Lower leg skin (tissue), 4 donors: ENCODE measurements around the gene FAM204A. TPM values are rescaled to one million over a fixed set of nuclear protein-coding genes. Genes with fewer than 3 reads are reported as not detected.

ENCODE experiments used
- DNase-seq, 2 donors: peaks; one replicate each; pipeline ENCODE4 v3.0.0-alpha.2; 2019; ENCODE audit warnings: low spot score in 2 of 2
- H3K4me3 ChIP-seq: fragments of 200-600 bp; sonication (generic); 2 replicates; pipeline ENCODE4 v1.5.1; 2017; ENCODE audit warnings: mild to moderate bottlenecking, low read depth; ENCODE audit not compliant: poor library complexity, severe bottlenecking
- POLR2A ChIP-seq, 2 donors: fragments of 450-650 bp; IDR thresholded peaks; one replicate each; pipeline ENCODE4 v1.6.1; 2016 to 2017; ENCODE audit warnings: antibody characterized with exemption in 2 of 2, mild to moderate bottlenecking in 1 of 2, moderate library complexity in 1 of 2
- WGBS, 2 donors: methylation state at CpG; one replicate each; pipeline ENCODE4 v1.1.5; 2018; 5-methylcytosine and 5-hydroxymethylcytosine counted together
- intact Hi-C: fragments of 100-400 bp; cut with DNase I; formaldehyde crosslinking; loops from one replicate; pipeline ENCODE4 v1.15.0; 2023; ENCODE audit warnings: low total_unique reads
- total RNA-seq, 4 donors: library from RNA; depleted of rRNA; stranded (reverse); fragments of >200 nt; gene quantifications; one replicate each; pipeline ENCODE4 v1.1.0, GENCODE V29; 2016
- TF ChIP-seq, protein P1 (sequence below), 3 donors: fragments of 450-650 bp; IDR thresholded peaks; one replicate each; pipeline ENCODE4 v1.5.1; 2016; ENCODE audit warnings: antibody characterized with exemption in 3 of 3, mild to moderate bottlenecking in 3 of 3, moderate library complexity in 2 of 3

The FAM204A gene
- total RNA-seq, 4 donors from 2014 or later: 16.6 to 47.6 (median 39.3) TPM

GRCh38 chr10:118277871-118278270 lies 64.3 kb downstream of the FAM204A start:
- intact Hi-C loops: no loop called here
- DNase-seq: no peak
- 65 to 96% methylated on average over 2 of the region's 2 CpGs for WGBS, 2 donors
- no peak overlapping the region for H3K4me3 ChIP-seq
- no peak for TF ChIP-seq POLR2A (IDR thresholded peaks at IDR 0.05)
- TF ChIP-seq, protein P1, sequence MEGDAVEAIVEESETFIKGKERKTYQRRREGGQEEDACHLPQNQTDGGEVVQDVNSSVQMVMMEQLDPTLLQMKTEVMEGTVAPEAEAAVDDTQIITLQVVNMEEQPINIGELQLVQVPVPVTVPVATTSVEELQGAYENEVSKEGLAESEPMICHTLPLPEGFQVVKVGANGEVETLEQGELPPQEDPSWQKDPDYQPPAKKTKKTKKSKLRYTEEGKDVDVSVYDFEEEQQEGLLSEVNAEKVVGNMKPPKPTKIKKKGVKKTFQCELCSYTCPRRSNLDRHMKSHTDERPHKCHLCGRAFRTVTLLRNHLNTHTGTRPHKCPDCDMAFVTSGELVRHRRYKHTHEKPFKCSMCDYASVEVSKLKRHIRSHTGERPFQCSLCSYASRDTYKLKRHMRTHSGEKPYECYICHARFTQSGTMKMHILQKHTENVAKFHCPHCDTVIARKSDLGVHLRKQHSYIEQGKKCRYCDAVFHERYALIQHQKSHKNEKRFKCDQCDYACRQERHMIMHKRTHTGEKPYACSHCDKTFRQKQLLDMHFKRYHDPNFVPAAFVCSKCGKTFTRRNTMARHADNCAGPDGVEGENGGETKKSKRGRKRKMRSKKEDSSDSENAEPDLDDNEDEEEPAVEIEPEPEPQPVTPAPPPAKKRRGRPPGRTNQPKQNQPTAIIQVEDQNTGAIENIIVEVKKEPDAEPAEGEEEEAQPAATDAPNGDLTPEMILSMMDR (IDR thresholded peaks at IDR 0.05): no peak

DNA sequence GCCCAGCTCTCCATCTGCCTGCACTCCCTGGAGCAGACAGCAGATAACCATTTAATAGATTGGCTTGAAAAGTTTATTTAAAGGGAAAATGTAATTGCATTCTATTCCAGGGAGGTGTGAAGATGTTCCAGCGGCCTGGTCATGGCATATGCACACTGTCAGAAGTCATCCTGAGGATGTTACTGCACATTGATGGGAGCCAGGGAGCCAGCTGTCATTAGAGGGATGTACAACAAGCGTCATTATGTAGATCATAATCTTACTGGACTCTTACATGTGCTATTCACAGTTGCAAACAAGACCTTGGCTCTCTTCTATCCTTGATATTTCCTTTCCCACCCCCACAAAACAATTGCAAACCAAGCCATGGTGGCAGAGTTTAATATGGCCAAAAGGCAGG lies 65.4 kb downstream of the FAM204A start:
- no peak for DNase-seq
- 67 to 78% methylated on average over 2 of the region's 2 CpGs for WGBS, 2 donors
- no peak overlapping the region for H3K4me3 ChIP-seq

DNA sequence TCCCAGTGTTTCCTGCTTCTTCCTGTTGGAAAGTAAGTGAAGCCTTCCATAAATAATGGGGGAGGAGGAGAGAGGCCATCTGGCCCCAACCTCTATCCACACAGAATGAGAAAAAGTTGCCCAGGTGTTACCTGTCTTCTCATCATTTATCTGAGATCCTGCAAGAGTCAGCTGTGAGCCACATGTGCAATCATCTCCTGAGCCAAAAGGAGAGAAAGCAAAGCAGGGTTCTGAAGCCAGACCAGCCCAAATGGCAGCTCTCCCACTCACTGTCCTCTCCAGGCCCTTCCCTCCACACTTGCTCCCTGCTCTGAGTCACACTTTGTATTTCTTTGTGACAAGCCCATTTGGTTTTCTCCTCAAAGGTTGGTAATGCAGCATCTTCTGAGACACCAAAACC lies 65.9 kb downstream of the FAM204A start:
- H3K4me3 ChIP-seq: no peak overlapping the region
- intact Hi-C loops: no loop called here
- DNase-seq: no peak
- TF ChIP-seq POLR2A (IDR thresholded peaks at IDR 0.05): no peak
- TF ChIP-seq, protein P1 (IDR thresholded peaks at IDR 0.05): no peak

More for the DNA sequence above, 65.4 kb downstream of the FAM204A start:
- intact Hi-C loops: no loop called here
- TF ChIP-seq, protein P1 (IDR thresholded peaks at IDR 0.05): no peak
- TF ChIP-seq POLR2A (IDR thresholded peaks at IDR 0.05): no peak

- no peak for DNase-seq
- 92 to 97% methylated on average over 1 of the region's 1 CpG for WGBS, 2 donors
- intact Hi-C loops: no loop called here
- TF ChIP-seq POLR2A (IDR thresholded peaks at IDR 0.05): no peak
- TF ChIP-seq, protein P1 (IDR thresholded peaks at IDR 0.05): no peak
- no peak overlapping the region for H3K4me3 ChIP-seq
Observed at GRCh38 chr10:118273662-118274061, 68.5 kb downstream of the FAM204A start.

- intact Hi-C loops: no loop called here
- 73 to 76% methylated on average over 4 of the region's 4 CpGs for WGBS, 2 donors
- DNase-seq: no peak
- TF ChIP-seq, protein P1 (IDR thresholded peaks at IDR 0.05): no peak
- TF ChIP-seq POLR2A (IDR thresholded peaks at IDR 0.05): no peak
- H3K4me3 ChIP-seq: no peak overlapping the region
Observed at GRCh38 chr10:118272767-118273166, 69.4 kb downstream of the FAM204A start.

- 26 to 33% methylated on average over 16 of the region's 16 CpGs for WGBS, 2 donors
- intact Hi-C loops: no loop called here
- no peak for TF ChIP-seq POLR2A (IDR thresholded peaks at IDR 0.05)
- TF ChIP-seq, protein P1 (IDR thresholded peaks at IDR 0.05): no peak
- DNase-seq: no peak
- no peak overlapping the region for H3K4me3 ChIP-seq
Observed at GRCh38 chr10:118272149-118272721, 69.9 kb downstream of the FAM204A start.
